Caco-2 (cell line): ENCODE results near the gene PTGIS. TPM values are rescaled to one million over a fixed set of nuclear protein-coding genes. Genes with fewer than 3 reads are reported as not detected.

ENCODE experiments used
- BruUV-seq: library from RNA; stranded (reverse); fragments of 400-500 nt; replicated peaks from 2 replicates; lab custom pipeline; 2021; lab: Mats Ljungman, UMichigan
- CTCF ChIA-PET: fragments of 300-600 bp; sonication (Branson Sonifier 250); formaldehyde crosslinking; loops from one replicate; lab custom pipeline; 2022; ENCODE audit warnings: antibody characterized with exemption; lab: Charles Lee
- POLR2A ChIA-PET: fragments of 300-600 bp; sonication (Branson Sonifier 250); formaldehyde crosslinking; loops from one replicate; lab custom pipeline; 2022; ENCODE audit warnings: antibody characterized with exemption; lab: Charles Lee
- DNase-seq, 2 experiments: peaks; one replicate each; pipeline versions ENCODE4 v3.0.0 to v3.0.0-alpha.2; 2020 to 2022
- H3K27me3 ChIP-seq: replicated peaks from 2 replicates; pipeline ENCODE4 v1.6.0; 2011; ENCODE audit warnings: low read length; ENCODE audit not compliant: control insufficient read depth, insufficient read depth
- H3K36me3 ChIP-seq: 2 replicates; pipeline ENCODE4 v1.5.1; 2011; ENCODE audit warnings: low read length; ENCODE audit not compliant: control insufficient read depth, insufficient read depth
- H3K4me1 ChIP-seq: fragments of 250-450 bp; sonication (Bioruptor Pico); 2 replicates; pipeline ENCODE4 v1.5.1; 2020; ENCODE audit warnings: mild to moderate bottlenecking
- H3K4me3 ChIP-seq: 2 replicates; pipeline ENCODE4 v1.5.1; 2011; ENCODE audit warnings: low read depth, mild to moderate bottlenecking, control low read depth, low read length
- H3K9me3 ChIP-seq: fragments of 250-450 bp; sonication (Bioruptor Pico); 2 replicates; pipeline ENCODE4 v1.5.1; 2020; ENCODE audit warnings: mild to moderate bottlenecking, moderate library complexity
- H3K27ac Mint-ChIP-seq: one replicate; pipeline ENCODE4 v1.8.0; 2022; ENCODE audit warnings: mixed read lengths; ENCODE audit not compliant: unreplicated experiment
- H3K27me3 Mint-ChIP-seq: one replicate; pipeline ENCODE4 v1.8.0; 2022; ENCODE audit warnings: mixed read lengths; ENCODE audit not compliant: insufficient read depth, unreplicated experiment
- H3K36me3 Mint-ChIP-seq: one replicate; pipeline ENCODE4 v1.8.0; 2022; ENCODE audit warnings: mild to moderate bottlenecking, mixed read lengths; ENCODE audit not compliant: insufficient read depth, unreplicated experiment
- H3K4me1 Mint-ChIP-seq: one replicate; pipeline ENCODE4 v1.8.0; 2022; ENCODE audit warnings: low read depth, mixed read lengths; ENCODE audit not compliant: unreplicated experiment
- H3K4me3 Mint-ChIP-seq: one replicate; pipeline ENCODE4 v1.8.0; 2022; ENCODE audit warnings: mild to moderate bottlenecking, moderate library complexity, mixed read lengths; ENCODE audit not compliant: unreplicated experiment
- H3K9me3 Mint-ChIP-seq: one replicate; pipeline ENCODE4 v1.8.0; 2022; ENCODE audit warnings: mixed read lengths; ENCODE audit not compliant: unreplicated experiment
- CTCF ChIP-seq, 2 experiments: fragments of 200-600 bp in 1 of 2; IDR thresholded peaks; 1 replicate in 1 of 2; 2 replicates in 1 of 2; pipeline versions ENCODE4 v1.5.1 to v1.8.0; 2011 to 2022; ENCODE audit warnings: antibody characterized with exemption in 1 of 2, control low read depth in 1 of 2, inconsistent platforms in 1 of 2, low read depth in 1 of 2, low read length in 1 of 2, mild to moderate bottlenecking in 1 of 2, moderate library complexity in 1 of 2; ENCODE audit not compliant: insufficient read depth in 1 of 2, severe bottlenecking in 1 of 2, unreplicated experiment in 1 of 2
- intact Hi-C: fragments of 100-400 bp; cut with micrococcal nuclease; formaldehyde crosslinking; loops from one replicate; pipeline ENCODE4 v1.10.0; 2022; ENCODE audit not compliant: unreplicated experiment
- total RNA-seq: library from RNA; stranded (reverse); gene quantifications from 2 replicates; pipeline ENCODE4 v1.2.3, GENCODE V29; 2022

PTGIS gene
- total RNA-seq, 1 experiment from 2014 or later, result 2.7 TPM

DNA sequence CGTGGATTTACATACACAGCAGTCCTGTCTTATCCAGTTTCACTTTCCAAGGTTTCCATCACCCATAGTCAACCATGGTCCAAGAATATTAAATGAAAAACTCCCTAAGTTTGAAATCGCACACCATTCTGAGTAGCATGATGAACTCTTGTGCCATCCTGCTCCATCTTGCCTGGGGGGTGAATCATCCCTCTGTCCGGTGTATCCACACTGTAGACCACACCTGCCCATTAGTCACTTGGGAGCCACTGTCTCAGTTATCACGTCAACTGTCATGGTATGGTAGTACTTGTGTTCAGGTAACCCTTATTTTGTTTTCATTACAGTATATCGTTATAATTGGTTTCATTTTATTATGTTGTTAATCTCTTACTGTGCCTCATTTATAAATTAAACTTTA, 38.5 kb downstream of the PTGIS start:
- BruUV-seq, result no TSS peak
- no peak for TF ChIP-seq CTCF (IDR thresholded peaks at IDR 0.05; ENCODE audit: insufficient read depth in 1 of 2, low read depth in 1 of 2, low read length in 1 of 2, severe bottlenecking in 1 of 2, unreplicated experiment in 1 of 2)
- no peaks in the 10 kb centered on the region for H3K36me3 ChIP-seq
- ChIA-PET POLR2A (no interaction called here), CTCF (interaction anchor here (1.0 kb wide), 1 partner anchor 12 kb away, joined by 3 read pairs; no protein-coding TSS in a partner anchor)
- Mint-ChIP-seq H3K27me3 (peaks cover 3% of the 10 kb centered on the region), H3K4me3 (no peak overlapping the region), H3K36me3 (no peaks in the 10 kb centered on the region), H3K9me3 (no peaks in the 10 kb centered on the region), H3K27ac (no peak overlapping the region), H3K4me1 (no peaks in the 10 kb centered on the region)
- H3K27me3 ChIP-seq, result no peaks in the 10 kb centered on the region
- no peaks in the 10 kb centered on the region for H3K4me1 ChIP-seq
- peaks cover 6% of the 10 kb centered on the region for H3K9me3 ChIP-seq
- no peak overlapping the region for H3K4me3 ChIP-seq
- peak in 1 of 2 experiments; percentile 29 for DNase-seq
- intact Hi-C loops, result no loop called here

- Histone ChIP-seq H3K9me3 (peaks cover 12% of the 10 kb centered on the region), H3K27me3 (peaks cover 2% of the 10 kb centered on the region; the same call in 1 of the 2 replicates), H3K4me1 (no peaks in the 10 kb centered on the region), H3K36me3 (no peaks in the 10 kb centered on the region), H3K4me3 (no peak overlapping the region)
- no TSS peak for BruUV-seq
- no peak overlapping the region for H3K27ac Mint-ChIP-seq
- DNase-seq, result no peak
- no peaks in the 10 kb centered on the region for H3K4me1 Mint-ChIP-seq
- no peak for TF ChIP-seq CTCF (IDR thresholded peaks at IDR 0.05; ENCODE audit: insufficient read depth in 1 of 2, low read depth in 1 of 2, low read length in 1 of 2, severe bottlenecking in 1 of 2, unreplicated experiment in 1 of 2)
- POLR2A ChIA-PET, result no interaction called here
- CTCF ChIA-PET, result no interaction called here
- intact Hi-C loops, result no loop called here
- H3K36me3 Mint-ChIP-seq, result no peaks in the 10 kb centered on the region
- H3K9me3 Mint-ChIP-seq, result no peaks in the 10 kb centered on the region
- peaks cover 13% of the 10 kb centered on the region for H3K27me3 Mint-ChIP-seq
- no peak overlapping the region for H3K4me3 Mint-ChIP-seq
Measured at GRCh38 chr20:49526568-49526967, 41.4 kb downstream of the PTGIS start.

DNA sequence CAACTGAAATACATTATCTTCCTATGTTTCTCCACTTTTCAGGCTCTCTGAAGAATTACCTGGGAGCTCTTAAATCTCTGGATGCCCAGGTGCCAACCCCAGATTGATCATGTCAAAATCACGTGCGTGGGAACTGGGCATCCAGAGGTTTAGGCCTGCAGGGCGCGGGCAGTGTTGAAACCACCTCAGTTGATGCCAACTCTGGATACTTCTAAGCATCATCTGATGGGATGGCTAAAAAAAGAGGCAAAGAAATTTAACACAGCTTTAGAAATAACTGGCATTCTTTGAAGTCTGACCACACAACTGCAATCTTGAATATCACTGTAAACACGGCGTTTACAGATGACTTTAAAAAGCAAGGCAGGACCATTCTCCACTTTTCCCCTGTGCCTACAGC, 41.9 kb downstream of the PTGIS start:
- CTCF ChIA-PET, result no interaction called here
- no peak for TF ChIP-seq CTCF (IDR thresholded peaks at IDR 0.05; ENCODE audit: insufficient read depth in 1 of 2, low read depth in 1 of 2, low read length in 1 of 2, severe bottlenecking in 1 of 2, unreplicated experiment in 1 of 2)
- Mint-ChIP-seq H3K27me3 (peaks cover 13% of the 10 kb centered on the region), H3K36me3 (no peaks in the 10 kb centered on the region), H3K27ac (no peak overlapping the region), H3K9me3 (no peaks in the 10 kb centered on the region), H3K4me1 (no peaks in the 10 kb centered on the region), H3K4me3 (no peak overlapping the region)
- Histone ChIP-seq H3K4me3 (no peak overlapping the region), H3K9me3 (peaks cover 12% of the 10 kb centered on the region), H3K36me3 (no peaks in the 10 kb centered on the region), H3K4me1 (no peaks in the 10 kb centered on the region), H3K27me3 (peaks cover 2% of the 10 kb centered on the region; the same call in 1 of the 2 replicates)
- DNase-seq, result peak in 1 of 2 experiments; percentile 14
- no TSS peak for BruUV-seq
- intact Hi-C loops, result no loop called here
- POLR2A ChIA-PET, result no interaction called here
